COLO829 (cell line): Measurements from ENCODE around the gene PCED1A.

ENCODE experiments used
- DNase-seq: peaks from one replicate; pipeline ENCODE4 v3.0.0; 2012; ENCODE audit warnings: low spot score

The PCED1A gene

GRCh38 chr20:2804041-2804828 is 36.2 kb downstream of the PCED1A start:
- no peak for DNase-seq

GRCh38 chr20:2801286-2801728 is 39.1 kb downstream of the PCED1A start:
- DNase-seq, result no peak

DNA sequence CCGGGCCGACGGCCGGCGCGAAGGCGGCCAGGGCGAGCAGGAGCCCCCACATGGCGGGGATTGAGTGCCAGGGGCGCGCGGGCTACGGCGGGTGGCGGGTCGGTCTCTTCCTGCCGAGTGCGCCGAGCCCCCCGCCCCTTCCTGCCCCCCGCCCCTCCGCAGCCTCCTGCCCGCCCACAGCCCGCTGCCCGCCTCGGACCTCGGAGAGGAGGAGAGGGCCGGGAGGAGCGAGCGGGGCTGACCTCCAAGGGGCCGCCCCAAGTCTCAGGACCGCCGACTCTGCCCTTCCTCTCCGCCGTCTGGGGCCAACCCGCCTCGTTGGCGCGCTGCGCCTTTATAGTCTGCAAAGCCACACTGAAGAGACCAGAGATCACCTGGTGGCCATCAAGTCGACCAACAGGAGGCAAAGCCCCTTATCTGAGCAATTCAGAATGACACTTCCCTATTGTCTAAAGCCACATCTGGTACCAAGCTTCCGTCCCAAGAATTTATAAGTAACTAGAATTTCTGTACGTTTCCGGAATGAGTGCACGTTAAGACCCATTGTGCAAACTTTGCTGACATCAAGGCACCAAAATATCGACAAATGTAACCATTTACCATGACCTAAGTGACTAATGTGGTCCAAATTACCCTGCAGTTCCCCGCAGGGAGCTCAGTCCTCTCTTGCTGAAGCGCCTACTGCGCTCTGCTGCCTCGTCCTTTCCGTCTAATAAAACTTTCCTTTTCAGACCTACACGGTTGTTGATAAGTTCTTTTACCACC is 39.8 kb downstream of the PCED1A start, which contains the start of gene CPXM1:
TSS of gene CPXM1 (minus strand) at position 107 of the 765 bp plus-strand sequence. CDS start at position 52, 55 bp downstream.
- DNase-seq, result no peak

- no peak for DNase-seq
Observed at GRCh38 chr20:2799688-2800520, 40.6 kb downstream of the PCED1A start.

DNA sequence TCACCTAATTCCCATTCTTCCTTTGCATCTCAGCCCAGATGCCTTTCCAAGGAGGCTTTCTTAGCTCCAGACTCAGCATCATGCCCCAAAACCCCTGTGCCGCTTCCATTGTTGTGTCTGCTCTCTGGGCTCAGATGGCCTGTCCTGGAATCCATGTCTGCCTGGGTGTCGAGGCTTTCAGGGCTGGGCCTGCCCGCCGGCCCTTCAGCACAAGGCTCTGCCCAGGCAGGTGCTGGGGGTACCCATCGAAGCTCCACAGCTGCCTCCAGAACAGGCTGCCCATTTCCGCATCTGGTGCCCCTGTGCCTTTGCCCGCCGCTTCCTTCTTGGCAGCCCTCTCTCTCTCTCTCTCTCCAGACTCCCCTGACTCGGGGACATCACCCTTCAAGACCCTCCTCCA is 41.2 kb downstream of the PCED1A start:
- no peak for DNase-seq

- DNase-seq, result no peak
Observed at GRCh38 chr20:2798814-2799213, 41.6 kb downstream of the PCED1A start.

GRCh38 chr20:2798095-2798805 is 42.2 kb downstream of the PCED1A start:
- DNase-seq, result no peak

DNA sequence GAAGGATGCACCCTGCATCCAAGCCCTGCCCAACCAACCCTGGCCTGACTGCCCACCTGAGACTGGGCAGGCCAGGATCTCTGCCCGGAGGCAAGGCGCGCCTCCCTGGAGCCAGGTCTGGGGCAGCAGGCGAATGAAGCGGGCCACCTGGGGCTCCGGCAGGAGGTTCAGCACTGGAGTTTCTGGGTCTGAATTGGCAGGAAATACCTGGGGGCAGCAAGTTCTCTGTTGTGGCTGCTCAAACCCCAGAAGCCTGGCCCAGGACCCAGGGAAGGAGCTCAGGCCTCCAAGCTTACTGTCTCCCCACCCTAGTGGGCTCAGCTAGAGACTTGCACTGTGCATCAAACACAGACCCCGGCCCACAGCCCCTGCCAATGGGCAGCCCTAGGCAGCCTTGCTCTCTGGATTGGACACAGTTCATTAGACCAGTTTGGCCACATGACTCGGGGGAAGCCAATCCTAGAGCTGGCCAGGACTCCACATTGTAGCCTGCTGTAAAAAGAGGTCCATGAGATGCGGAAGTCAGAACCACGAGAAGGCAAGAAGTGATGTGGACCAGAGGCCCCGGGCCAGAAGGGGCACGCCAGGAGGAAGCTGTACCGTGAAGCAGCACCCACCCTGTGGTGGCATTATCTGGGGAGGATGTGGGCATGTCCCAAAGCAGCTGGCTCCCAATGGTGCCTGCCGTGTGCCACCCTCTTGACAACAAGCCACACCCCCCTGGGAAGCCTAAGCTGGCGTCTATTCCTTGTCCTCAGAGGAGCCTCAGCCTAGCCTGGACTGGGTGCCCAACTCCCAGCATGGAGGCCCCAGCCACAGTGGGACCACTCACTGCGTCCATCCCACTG is 43.1 kb downstream of the PCED1A start:
- no peak for DNase-seq

- DNase-seq, result no peak
Observed at GRCh38 chr20:2796011-2796660, 44.3 kb downstream of the PCED1A start.

- no peak for DNase-seq
Observed at GRCh38 chr20:2795451-2795850, 45.0 kb downstream of the PCED1A start.

DNA sequence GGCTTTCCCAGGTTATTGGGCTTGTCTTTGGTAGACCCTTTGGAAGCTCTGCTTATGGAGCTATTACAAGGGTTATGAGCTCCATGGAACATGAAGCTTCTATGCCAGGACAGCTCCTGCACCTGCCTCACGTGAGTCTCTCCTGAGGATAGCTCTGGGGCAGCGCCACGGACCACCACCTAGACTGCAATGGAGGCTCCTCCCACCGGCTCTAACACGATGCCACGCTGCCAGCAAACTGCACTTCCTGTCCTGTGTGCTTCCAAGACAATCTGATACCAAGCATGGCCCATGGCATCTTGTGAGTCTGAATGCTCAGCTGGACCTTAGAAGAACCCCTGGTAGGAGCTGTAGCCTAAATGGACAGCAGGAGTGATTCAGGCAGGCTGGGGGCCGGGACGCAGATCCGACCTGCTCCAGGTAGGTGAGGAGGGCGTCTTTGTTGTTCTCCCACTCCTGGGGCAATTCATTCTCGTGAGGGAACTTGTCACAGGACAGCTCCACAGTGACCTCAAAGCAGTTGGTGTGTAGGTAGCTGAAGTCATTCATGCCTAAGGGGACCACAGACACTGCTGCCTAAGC is 45.5 kb downstream of the PCED1A start:
- no peak for DNase-seq

DNA sequence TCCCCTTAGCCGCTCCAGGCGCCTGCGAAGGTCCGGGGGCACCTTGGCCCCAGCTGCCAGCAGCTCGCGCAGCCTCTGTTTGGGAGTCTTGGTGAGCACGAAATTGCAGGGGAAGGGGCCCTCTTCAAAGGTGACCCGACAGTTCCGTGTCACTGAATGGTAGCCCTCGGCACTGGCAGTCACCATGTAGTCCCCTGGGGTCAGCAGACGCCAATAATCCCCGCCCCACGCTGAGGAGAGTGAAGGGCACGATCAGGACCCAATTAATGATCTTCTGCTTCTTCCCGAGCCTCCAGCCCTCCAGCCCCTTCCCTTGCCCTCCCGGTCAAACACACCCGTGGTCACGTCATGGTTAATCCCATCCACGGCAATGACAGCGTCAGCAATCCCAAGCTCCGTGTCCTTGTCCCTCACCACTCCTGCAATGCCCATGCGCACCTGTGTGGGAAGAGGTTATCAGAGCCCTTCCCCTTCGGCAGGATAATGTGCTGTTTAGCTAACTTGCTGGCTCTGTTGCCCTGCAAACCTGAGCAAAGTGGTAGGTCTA is 46.2 kb downstream of the PCED1A start:
- DNase-seq, result no peak

DNA sequence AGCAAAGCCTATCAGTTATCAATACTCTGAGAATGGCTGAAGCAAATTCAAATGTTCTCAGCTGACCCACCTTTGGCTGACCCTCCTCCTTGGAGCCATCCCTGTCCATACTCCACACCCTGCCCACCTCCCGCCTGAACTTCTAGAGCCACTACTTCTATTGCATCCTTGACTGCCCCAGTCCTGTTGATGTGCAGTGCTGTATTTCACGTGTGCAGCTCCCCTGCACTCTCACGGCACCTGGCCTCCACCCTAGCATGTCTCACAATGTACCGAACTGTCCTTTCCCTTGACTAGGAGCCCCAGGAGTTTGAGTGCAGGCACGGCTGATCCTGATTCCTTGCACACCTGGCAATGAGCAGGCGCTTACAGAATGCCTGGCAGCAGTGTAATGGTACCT is 47.0 kb downstream of the PCED1A start:
- no peak for DNase-seq
